PC-3 (cell line): ENCODE results near the gene TGIF1. TPM values are rescaled to one million over a fixed set of nuclear protein-coding genes. Genes with fewer than 3 reads are reported as not detected.

ENCODE experiments used
- ATAC-seq: fragments of 200-7000 bp; cut with Tn5 transposase; 2 replicates; pipeline ENCODE4 v1.9.1; 2020; ENCODE audit warnings: mild to moderate bottlenecking, moderate library complexity
- BruUV-seq: library from RNA; stranded (reverse); fragments of 400-500 nt; replicated peaks from 2 replicates; lab custom pipeline; 2021; lab: Mats Ljungman, UMichigan
- CTCF ChIA-PET: fragments of 300-600 bp; sonication (Branson Sonifier 250); formaldehyde crosslinking; loops from one replicate; lab custom pipeline; 2022; ENCODE audit warnings: antibody characterized with exemption; lab: Charles Lee
- POLR2A ChIA-PET: fragments of 300-600 bp; sonication (Branson Sonifier 250); formaldehyde crosslinking; loops from one replicate; lab custom pipeline; 2022; ENCODE audit warnings: antibody characterized with exemption; ENCODE audit not compliant: unreplicated experiment; lab: Charles Lee
- DNase-seq: peaks from one replicate; pipeline ENCODE4 v3.0.0-alpha.2; 2015
- H2AFZ ChIP-seq: fragments of 300-600 bp; sonication (generic); 2 replicates; pipeline ENCODE4 v1.6.0; 2016; ENCODE audit warnings: antibody characterized with exemption, low read length
- H3F3A ChIP-seq: fragments of 300-600 bp; sonication (generic); one replicate; pipeline ENCODE4 v1.6.0; 2017; ENCODE audit warnings: antibody characterized with exemption, low read length, control low read depth, mild to moderate bottlenecking; ENCODE audit not compliant: unreplicated experiment
- H3K27ac ChIP-seq: fragments of 300-600 bp; sonication (generic); 2 replicates; pipeline ENCODE4 v1.5.1; 2016; ENCODE audit warnings: mild to moderate bottlenecking, low read length
- H3K27me3 ChIP-seq: fragments of 300-600 bp; sonication (generic); 2 replicates; pipeline ENCODE4 v1.6.1; 2016; ENCODE audit warnings: low read length, mixed read lengths
- H3K36me3 ChIP-seq: fragments of 300-600 bp; sonication (generic); 2 replicates; pipeline ENCODE4 v1.6.1; 2016; ENCODE audit warnings: low read depth, mixed run types, low read length, mixed read lengths
- H3K4me1 ChIP-seq: fragments of 300-600 bp; sonication (generic); 2 replicates; pipeline ENCODE4 v1.5.1; 2016; ENCODE audit warnings: low read length; ENCODE audit not compliant: insufficient read depth
- H3K4me2 ChIP-seq: fragments of 300-600 bp; sonication (generic); 2 replicates; pipeline ENCODE4 v1.6.0; 2016; ENCODE audit warnings: low read length
- H3K4me3 ChIP-seq: fragments of 300-600 bp; sonication (generic); 2 replicates; pipeline ENCODE4 v1.5.1; 2016; ENCODE audit warnings: mild to moderate bottlenecking, low read length, mixed read lengths
- H3K79me2 ChIP-seq: fragments of 300-600 bp; sonication (generic); 2 replicates; pipeline ENCODE4 v1.6.1; 2017; ENCODE audit warnings: low read length, mixed read lengths
- H3K9ac ChIP-seq: fragments of 300-600 bp; sonication (generic); 2 replicates; pipeline ENCODE4 v1.6.0; 2016; ENCODE audit warnings: mild to moderate bottlenecking, low read length
- H3K9me2 ChIP-seq: fragments of 300-600 bp; sonication (generic); replicated peaks from 2 replicates; pipeline ENCODE4 v1.6.1; 2016; ENCODE audit warnings: mixed run types, low read length, mixed read lengths
- H3K9me3 ChIP-seq: fragments of 300-600 bp; sonication (generic); 2 replicates; pipeline ENCODE4 v1.6.1; 2016; ENCODE audit warnings: low read length, mixed read lengths
- H4K20me1 ChIP-seq: fragments of 300-600 bp; sonication (generic); 2 replicates; pipeline ENCODE4 v1.6.1; 2016; ENCODE audit warnings: low read length, mixed read lengths
- CTCF ChIP-seq: fragments of 300-600 bp; sonication (generic); conservative IDR thresholded peaks from 2 replicates; pipeline ENCODE4 v1.5.1; 2017; ENCODE audit warnings: antibody characterized with exemption, low read depth, mild to moderate bottlenecking, low read length
- EZH2 ChIP-seq: fragments of 300-600 bp; sonication (generic); IDR thresholded peaks from one replicate; pipeline ENCODE4 v1.6.1; 2017; ENCODE audit warnings: antibody characterized with exemption, mild to moderate bottlenecking, low read length; ENCODE audit not compliant: unreplicated experiment
- EZH2phosphoT487 ChIP-seq: fragments of 300-600 bp; sonication (generic); IDR thresholded peaks from 2 replicates; pipeline ENCODE4 v1.6.1; 2018; ENCODE audit warnings: mild to moderate bottlenecking, antibody characterized with exemption, low read length, borderline replicate concordance
- intact Hi-C: fragments of 100-400 bp; cut with micrococcal nuclease; formaldehyde crosslinking; loops from 2 replicates; pipeline ENCODE4 v1.9.0; 2023
- total RNA-seq: library from RNA; depleted of rRNA; stranded (reverse); fragments of >200 nt; gene quantifications from 2 replicates; pipeline ENCODE4 v1.2.3, GENCODE V29; 2014

Gene TGIF1
- total RNA-seq, 1 experiment from 2014 or later, result 114 TPM

GRCh38 chr18:3415110-3415509 is 34.9 kb upstream of the TGIF1 start:
- no peaks in the 10 kb centered on the region for H3K27me3 ChIP-seq
- CTCF ChIA-PET, result no interaction called here
- POLR2A ChIA-PET, result interaction anchor here (0.7 kb wide), 1 partner anchor 214 kb away, joined by 4 read pairs; no protein-coding TSS in a partner anchor
- H3K9ac ChIP-seq, result no peak overlapping the region
- ATAC-seq (no peak), DNase-seq (no peak)
- intact Hi-C loops, result no loop called here
- no peak overlapping the region for H2AFZ ChIP-seq
- no peak overlapping the region for H3K4me2 ChIP-seq
- no peaks in the 10 kb centered on the region for H3F3A ChIP-seq
- H3K27ac ChIP-seq, result no peak overlapping the region
- H3K4me1 ChIP-seq, result peaks cover 20% of the 10 kb centered on the region
- H3K9me3 ChIP-seq, result no peaks in the 10 kb centered on the region
- no peaks in the 10 kb centered on the region for H3K79me2 ChIP-seq
- BruUV-seq, result no TSS peak
- H3K4me3 ChIP-seq, result no peak overlapping the region
- no peaks in the 10 kb centered on the region for H4K20me1 ChIP-seq
- H3K9me2 ChIP-seq, result no peaks in the 10 kb centered on the region
- TF ChIP-seq CTCF (no peak), EZH2phosphoT487 (no peak), EZH2 (no peak)
- no peaks in the 10 kb centered on the region for H3K36me3 ChIP-seq

GRCh38 chr18:3418083-3418482 is 31.9 kb upstream of the TGIF1 start:
- Histone ChIP-seq H4K20me1 (no peaks in the 10 kb centered on the region), H3K4me3 (no peak overlapping the region), H3K9me2 (no peaks in the 10 kb centered on the region), H3K9me3 (no peaks in the 10 kb centered on the region), H3K27ac (no peak overlapping the region), H3K36me3 (no peaks in the 10 kb centered on the region), H3F3A (no peaks in the 10 kb centered on the region), H2AFZ (no peak overlapping the region), H3K27me3 (no peaks in the 10 kb centered on the region), H3K79me2 (no peaks in the 10 kb centered on the region), H3K4me2 (no peak overlapping the region), H3K9ac (no peak overlapping the region), H3K4me1 (peaks cover 2% of the 10 kb centered on the region; the same call in 1 of the 2 replicates)
- no peak for DNase-seq
- TF ChIP-seq EZH2phosphoT487, result no peak
- no peak for TF ChIP-seq EZH2
- TF ChIP-seq CTCF, result no peak
- ChIA-PET CTCF (no interaction called here), POLR2A (interaction anchor here (0.6 to 0.7 kb wide), 2 partner anchors 36 to 137 kb away, joined by 3 to 5 read pairs; no protein-coding TSS in a partner anchor)
- no TSS peak for BruUV-seq
- intact Hi-C loops, result no loop called here
- ATAC-seq, result no peak

- Histone ChIP-seq H3F3A (no peaks in the 10 kb centered on the region), H3K36me3 (no peaks in the 10 kb centered on the region), H3K4me2 (no peak overlapping the region), H3K4me1 (no peaks in the 10 kb centered on the region), H3K27ac (no peak overlapping the region), H3K79me2 (no peaks in the 10 kb centered on the region), H3K9me2 (no peaks in the 10 kb centered on the region), H3K9ac (no peak overlapping the region), H2AFZ (no peak overlapping the region), H3K9me3 (no peaks in the 10 kb centered on the region), H3K4me3 (no peak overlapping the region), H3K27me3 (no peaks in the 10 kb centered on the region), H4K20me1 (no peaks in the 10 kb centered on the region)
- ChIA-PET CTCF (no interaction called here), POLR2A (no interaction called here)
- TF ChIP-seq EZH2, result no peak
- no peak for TF ChIP-seq EZH2phosphoT487
- TF ChIP-seq CTCF, result no peak
- intact Hi-C loops, result no loop called here
- BruUV-seq, result no TSS peak
- ATAC-seq (no peak), DNase-seq (no peak)
Observed at GRCh38 chr18:3420919-3421279, 29.1 kb upstream of the TGIF1 start.
